Activated effector memory CD4-positive, alpha-beta T cell treated with anti-CD3 and anti-CD28 coated beads, Interleukin-2, amount 50 U/mL, for 16 hours (primary cell): Measurements from ENCODE around the gene KCNMA1.
"Not testable (repeated sequence)": the region's sequence is repeated elsewhere in the genome, so short reads cannot be mapped to it uniquely, and the experiment has no call there.

Experiments
- DNase-seq: peaks from one replicate; pipeline ENCODE4 v3.0.0-alpha.2; 2020

The KCNMA1 gene

GRCh38 chr10:77580482-77580881 lies 57.1 kb downstream of the KCNMA1 start:
- DNase-seq, result no peak

- no peak for DNase-seq
These were observed 58.9 kb downstream of the KCNMA1 start for GRCh38 chr10:77578583-77579227.

- no peak for DNase-seq
These were observed 59.9 kb downstream of the KCNMA1 start for GRCh38 chr10:77577666-77578229.

GRCh38 chr10:77576444-77577032 lies 61.1 kb downstream of the KCNMA1 start:
- no peak for DNase-seq

- no peak for DNase-seq
These were observed 61.6 kb downstream of the KCNMA1 start for GRCh38 chr10:77576007-77576367.

- DNase-seq, result no peak
These were observed 62.2 kb downstream of the KCNMA1 start for GRCh38 chr10:77575271-77576006.

- no peak for DNase-seq
These were observed 63.2 kb downstream of the KCNMA1 start for GRCh38 chr10:77574438-77574837.

GRCh38 chr10:77572520-77572919 lies 65.1 kb downstream of the KCNMA1 start:
- DNase-seq, result not testable (repeated sequence)

GRCh38 chr10:77571490-77571889 lies 66.1 kb downstream of the KCNMA1 start:
- DNase-seq, result no peak

- no peak for DNase-seq
These were observed 70.6 kb downstream of the KCNMA1 start for GRCh38 chr10:77566914-77567566.

- no peak for DNase-seq
These were observed 71.4 kb downstream of the KCNMA1 start for GRCh38 chr10:77566236-77566635.

- no peak for DNase-seq
These were observed 72.0 kb downstream of the KCNMA1 start for GRCh38 chr10:77565590-77566023.

- DNase-seq, result no peak
These were observed 72.6 kb downstream of the KCNMA1 start for GRCh38 chr10:77564731-77565589.

- no peak for DNase-seq
These were observed 73.9 kb downstream of the KCNMA1 start for GRCh38 chr10:77563638-77564270.

GRCh38 chr10:77562742-77563141 lies 74.9 kb downstream of the KCNMA1 start:
- no peak for DNase-seq

- DNase-seq, result no peak
These were observed 75.6 kb downstream of the KCNMA1 start for GRCh38 chr10:77561991-77562390.

- DNase-seq, result no peak
These were observed 77.1 kb downstream of the KCNMA1 start for GRCh38 chr10:77560471-77560870.

GRCh38 chr10:77560052-77560451 lies 77.6 kb downstream of the KCNMA1 start:
- no peak for DNase-seq

- no peak for DNase-seq
These were observed 80.5 kb downstream of the KCNMA1 start for GRCh38 chr10:77556990-77557601.

- DNase-seq, result no peak
These were observed 81.9 kb downstream of the KCNMA1 start for GRCh38 chr10:77555591-77556212.

GRCh38 chr10:77554996-77555397 lies 82.6 kb downstream of the KCNMA1 start:
- DNase-seq, result no peak
